Glutamatergic neuron (in vitro differentiated cells): Measurements from ENCODE around the gene TTC34. TPM values are rescaled to one million over a fixed set of nuclear protein-coding genes. Genes with fewer than 3 reads are reported as not detected.

Experiments used
- DNase-seq: peaks from one replicate; pipeline ENCODE4 v3.0.0; 2022
- H3K27ac Mint-ChIP-seq: one replicate; pipeline ENCODE4 v1.8.0; 2020; ENCODE audit warnings: mild to moderate bottlenecking, mixed read lengths, inconsistent platforms; ENCODE audit not compliant: unreplicated experiment
- H3K27me3 Mint-ChIP-seq: one replicate; pipeline ENCODE4 v1.8.0; 2020; ENCODE audit warnings: mild to moderate bottlenecking, moderate library complexity, mixed read lengths, inconsistent platforms; ENCODE audit not compliant: unreplicated experiment
- H3K36me3 Mint-ChIP-seq: one replicate; pipeline ENCODE4 v1.8.0; 2020; ENCODE audit warnings: mild to moderate bottlenecking, mixed read lengths, inconsistent platforms; ENCODE audit not compliant: unreplicated experiment
- H3K4me1 Mint-ChIP-seq: one replicate; pipeline ENCODE4 v1.8.0; 2020; ENCODE audit warnings: mild to moderate bottlenecking, low read depth, mixed read lengths, inconsistent platforms; ENCODE audit not compliant: unreplicated experiment
- H3K4me3 Mint-ChIP-seq: one replicate; pipeline ENCODE4 v1.8.0; 2020; ENCODE audit warnings: mild to moderate bottlenecking, mixed read lengths, inconsistent platforms; ENCODE audit not compliant: unreplicated experiment
- H3K9me3 Mint-ChIP-seq: one replicate; pipeline ENCODE4 v1.8.0; 2020; ENCODE audit warnings: mild to moderate bottlenecking, moderate library complexity, mixed read lengths, inconsistent platforms; ENCODE audit not compliant: unreplicated experiment
- total RNA-seq: library from RNA; stranded (reverse); fragmentation: NEBNext Ultra II Directional; extraction: Animal tissue kit (Norgen Biotek cat#: 25700); gene quantifications from one replicate; pipeline ENCODE4 v1.2.1, GENCODE V29; 2021; ENCODE audit not compliant: unreplicated experiment
- TF ChIP-seq, protein P1 (sequence below): fragments of 200-600 bp; sonication (generic); IDR thresholded peaks from one replicate; pipeline ENCODE4 v1.5.0; 2021; ENCODE audit not compliant: partially characterized antibody, unreplicated experiment

Gene TTC34
- total RNA-seq, 1 donor from 2014 or later: 0.74 TPM

DNA sequence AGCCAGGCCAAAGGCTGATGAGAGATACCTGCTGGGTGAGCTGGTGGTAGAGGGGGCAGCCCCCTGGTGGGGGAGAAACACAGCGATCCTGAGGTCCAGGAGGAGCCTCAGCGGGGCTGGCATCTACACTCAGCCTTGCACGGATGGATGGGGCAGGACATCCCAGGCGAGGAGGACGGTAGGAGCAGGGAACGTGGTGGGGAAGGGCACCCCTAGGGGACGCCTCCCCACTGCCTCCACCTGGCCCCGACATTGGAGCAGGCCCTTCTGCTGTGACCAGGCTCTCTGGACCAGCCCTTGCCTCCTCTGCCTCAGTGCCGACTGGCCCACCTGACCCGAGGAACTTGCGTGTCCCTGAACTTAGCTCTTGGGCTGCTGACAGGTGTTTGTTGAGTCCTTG lies 162.3 kb downstream of the TTC34 start:
- H3K4me3 Mint-ChIP-seq: no peak overlapping the region

DNA sequence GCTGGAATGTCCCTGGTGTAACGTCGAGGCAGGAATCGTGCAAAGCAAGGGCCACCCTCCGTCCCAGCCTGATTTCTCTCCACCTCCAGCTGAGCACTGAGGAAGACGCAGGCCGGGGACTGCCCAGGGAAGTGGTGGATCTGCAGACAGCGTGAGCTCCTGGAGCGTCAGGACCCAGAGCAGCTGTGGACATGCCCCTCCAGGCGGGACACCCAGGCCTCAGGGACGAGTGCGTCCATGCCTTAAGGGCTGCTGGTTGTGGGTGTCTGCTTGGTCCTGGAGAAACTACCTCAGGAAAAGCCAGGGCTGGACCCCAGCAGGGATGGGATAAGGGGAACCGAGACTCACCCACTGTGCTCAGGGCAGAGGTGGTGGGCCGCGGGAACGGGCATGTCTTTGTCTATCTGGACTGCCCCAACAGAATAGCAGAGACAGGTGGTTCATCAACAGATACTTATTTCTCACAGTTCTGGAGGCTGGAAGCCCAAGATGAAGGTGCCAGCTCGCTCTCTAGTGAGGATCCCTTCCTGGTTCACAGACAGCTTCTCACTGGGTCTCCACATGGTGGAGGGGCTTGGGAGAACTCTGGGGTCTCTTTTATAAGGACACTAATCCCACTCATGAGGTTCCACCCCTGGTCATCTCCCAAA lies 162.9 kb downstream of the TTC34 start:
- Mint-ChIP-seq H3K4me1 (no peaks in the 10 kb centered on the region), H3K4me3 (no peak overlapping the region), H3K27ac (no peak overlapping the region), H3K36me3 (peaks cover 6% of the 10 kb centered on the region), H3K27me3 (peaks cover 3% of the 10 kb centered on the region), H3K9me3 (peaks cover 7% of the 10 kb centered on the region)
- TF ChIP-seq, protein P1, sequence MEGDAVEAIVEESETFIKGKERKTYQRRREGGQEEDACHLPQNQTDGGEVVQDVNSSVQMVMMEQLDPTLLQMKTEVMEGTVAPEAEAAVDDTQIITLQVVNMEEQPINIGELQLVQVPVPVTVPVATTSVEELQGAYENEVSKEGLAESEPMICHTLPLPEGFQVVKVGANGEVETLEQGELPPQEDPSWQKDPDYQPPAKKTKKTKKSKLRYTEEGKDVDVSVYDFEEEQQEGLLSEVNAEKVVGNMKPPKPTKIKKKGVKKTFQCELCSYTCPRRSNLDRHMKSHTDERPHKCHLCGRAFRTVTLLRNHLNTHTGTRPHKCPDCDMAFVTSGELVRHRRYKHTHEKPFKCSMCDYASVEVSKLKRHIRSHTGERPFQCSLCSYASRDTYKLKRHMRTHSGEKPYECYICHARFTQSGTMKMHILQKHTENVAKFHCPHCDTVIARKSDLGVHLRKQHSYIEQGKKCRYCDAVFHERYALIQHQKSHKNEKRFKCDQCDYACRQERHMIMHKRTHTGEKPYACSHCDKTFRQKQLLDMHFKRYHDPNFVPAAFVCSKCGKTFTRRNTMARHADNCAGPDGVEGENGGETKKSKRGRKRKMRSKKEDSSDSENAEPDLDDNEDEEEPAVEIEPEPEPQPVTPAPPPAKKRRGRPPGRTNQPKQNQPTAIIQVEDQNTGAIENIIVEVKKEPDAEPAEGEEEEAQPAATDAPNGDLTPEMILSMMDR: no peak
- no peak for DNase-seq

More for the DNA sequence above, 162.3 kb downstream of the TTC34 start:
- H3K27me3 Mint-ChIP-seq: peaks cover 5% of the 10 kb centered on the region
- TF ChIP-seq, protein P1: no peak
- H3K4me1 Mint-ChIP-seq: no peaks in the 10 kb centered on the region
- H3K27ac Mint-ChIP-seq: no peak overlapping the region
- H3K36me3 Mint-ChIP-seq: peaks cover 6% of the 10 kb centered on the region
- peaks cover 7% of the 10 kb centered on the region for H3K9me3 Mint-ChIP-seq
- no peak for DNase-seq

DNA sequence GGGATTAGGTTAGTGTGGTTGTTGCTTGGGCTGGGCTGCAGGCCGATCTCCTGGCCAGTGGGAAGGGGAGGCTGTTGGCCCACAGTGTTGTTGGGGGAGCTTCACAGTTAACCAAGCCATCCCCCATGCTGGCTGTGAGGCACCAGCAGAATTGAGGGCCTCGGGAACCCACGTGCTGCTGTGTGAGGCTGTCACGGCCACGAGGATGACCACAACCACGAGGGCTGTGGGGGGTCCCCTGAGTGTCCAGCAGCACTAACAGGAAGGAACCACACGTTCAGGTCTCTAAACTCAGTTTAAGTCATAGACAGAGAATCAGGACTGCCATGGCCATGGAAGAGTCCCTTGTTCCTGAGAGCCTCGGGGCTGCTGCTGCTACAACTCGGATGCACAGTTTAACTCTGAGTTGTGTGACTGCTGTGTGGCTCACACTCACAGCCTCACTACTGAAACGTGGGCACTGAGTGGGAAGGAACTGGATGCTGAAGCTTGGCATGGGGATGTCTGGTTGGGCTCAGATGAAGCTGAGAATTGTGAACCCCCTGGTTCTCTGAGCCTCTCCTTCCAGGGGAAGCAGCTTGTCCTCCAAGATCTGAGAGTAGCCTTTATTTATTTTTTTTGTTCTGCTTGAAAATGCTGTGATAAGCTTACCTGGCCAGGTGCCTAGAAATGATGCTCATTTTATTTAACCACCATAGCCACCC lies 163.9 kb downstream of the TTC34 start:
- Mint-ChIP-seq H3K4me3 (no peak overlapping the region), H3K4me1 (no peaks in the 10 kb centered on the region), H3K27ac (no peak overlapping the region), H3K27me3 (peaks cover 2% of the 10 kb centered on the region), H3K9me3 (peaks cover 7% of the 10 kb centered on the region), H3K36me3 (peaks cover 6% of the 10 kb centered on the region)
- TF ChIP-seq, protein P1: no peak
- DNase-seq: no peak

DNA sequence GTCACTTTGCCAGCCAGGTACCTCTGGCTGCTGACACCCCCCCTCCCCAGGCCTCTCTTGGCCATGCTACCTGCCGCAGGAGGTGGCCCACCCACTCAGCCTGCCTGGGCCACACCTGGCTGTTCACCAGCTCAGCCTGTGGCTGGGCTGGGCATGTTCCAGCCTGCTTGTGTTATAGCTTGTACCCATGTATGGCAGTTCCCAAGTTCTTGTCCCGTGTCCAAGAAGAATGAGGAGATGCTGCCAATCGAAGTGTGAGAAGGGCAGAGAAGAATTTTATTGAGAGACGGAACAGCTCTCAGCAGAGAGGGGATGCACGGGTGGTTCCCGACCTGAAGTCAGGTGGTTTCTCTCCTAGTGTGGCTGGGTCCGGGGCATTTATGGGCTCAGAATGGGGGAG lies 164.8 kb downstream of the TTC34 start:
- Mint-ChIP-seq H3K9me3 (peaks cover 7% of the 10 kb centered on the region), H3K4me3 (no peak overlapping the region), H3K36me3 (peaks cover 6% of the 10 kb centered on the region), H3K4me1 (no peaks in the 10 kb centered on the region), H3K27me3 (peaks cover 2% of the 10 kb centered on the region), H3K27ac (no peak overlapping the region)
- DNase-seq: no peak
- TF ChIP-seq, protein P1: no peak

DNA sequence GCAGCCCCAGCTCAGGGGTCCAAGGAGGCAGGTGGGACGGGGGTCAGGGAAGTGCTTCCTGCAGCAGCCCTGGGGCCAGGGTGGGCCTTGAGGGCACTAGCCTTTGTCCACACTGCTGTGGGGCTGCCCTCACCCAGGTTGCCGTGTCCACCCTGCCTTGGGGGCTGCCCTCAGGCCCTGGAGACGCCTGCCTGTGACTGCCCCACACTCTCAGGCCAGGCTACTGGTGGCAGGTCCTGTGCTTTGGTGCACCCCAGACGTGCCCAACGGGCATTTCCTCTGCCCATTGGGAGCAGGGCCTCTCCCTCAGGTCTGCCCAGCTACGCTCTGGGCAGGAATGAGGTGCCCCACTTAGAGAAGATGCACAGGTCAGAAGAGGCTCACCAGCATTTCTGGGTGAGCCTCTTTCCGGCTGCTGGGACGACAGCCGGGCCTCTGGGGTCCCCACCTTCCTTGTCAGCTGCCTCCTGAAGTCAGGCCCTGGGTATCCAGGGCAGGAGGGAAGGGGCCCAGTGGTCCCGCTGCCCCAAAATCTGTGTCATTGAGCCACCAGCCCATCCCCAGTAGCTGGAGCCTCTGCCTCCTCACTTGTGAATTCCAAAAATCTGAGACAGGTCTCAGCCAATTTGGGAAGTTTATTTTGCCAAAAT lies 166.0 kb downstream of the TTC34 start:
- no peak overlapping the region for H3K4me3 Mint-ChIP-seq
- no peaks in the 10 kb centered on the region for H3K4me1 Mint-ChIP-seq
- H3K36me3 Mint-ChIP-seq: peaks cover 11% of the 10 kb centered on the region
- DNase-seq: no peak
- H3K27me3 Mint-ChIP-seq: peaks cover 9% of the 10 kb centered on the region
- H3K9me3 Mint-ChIP-seq: peaks cover 9% of the 10 kb centered on the region
- H3K27ac Mint-ChIP-seq: no peak overlapping the region
- TF ChIP-seq, protein P1: no peak
